Astrocyte of the cerebellum (primary cell): ENCODE data around the gene CCNJ.
"Not testable (repeated sequence)": the region's sequence is repeated elsewhere in the genome, so short reads cannot be mapped to it uniquely, and the experiment has no call there.

Source experiments
- DNase-seq: peaks from one replicate; pipeline ENCODE4 v3.0.0-alpha.2; 2011; ENCODE audit warnings: low read depth
- H3K4me3 ChIP-seq: 2 replicates; pipeline ENCODE4 v1.5.1; 2011; ENCODE audit warnings: mild to moderate bottlenecking, low read depth, low read length, moderate library complexity
- CTCF ChIP-seq: IDR thresholded peaks from 2 replicates; pipeline ENCODE4 v1.5.1; 2012; ENCODE audit warnings: low read length, low read depth, moderate library complexity, mild to moderate bottlenecking; ENCODE audit errors: missing control alignments
- in situ Hi-C: cut with HindIII; loops from 2 replicates; pipeline ENCODE4 v1.10.0; 2017; ENCODE audit warnings: low sequenced_read_pairs

CCNJ gene

GRCh38 chr10:96043893-96044715, 721 bp downstream of the CCNJ start:
- in situ Hi-C loops, result no loop called here
- no peak for TF ChIP-seq CTCF
- no peak for DNase-seq
- peak overlapping the region; percentile 93 for H3K4me3 ChIP-seq

GRCh38 chr10:96044736-96045135, 1.4 kb downstream of the CCNJ start:
- H3K4me3 ChIP-seq, result peak overlapping the region; percentile 93
- in situ Hi-C loops, result no loop called here
- no peak for DNase-seq
- no peak for TF ChIP-seq CTCF

DNA sequence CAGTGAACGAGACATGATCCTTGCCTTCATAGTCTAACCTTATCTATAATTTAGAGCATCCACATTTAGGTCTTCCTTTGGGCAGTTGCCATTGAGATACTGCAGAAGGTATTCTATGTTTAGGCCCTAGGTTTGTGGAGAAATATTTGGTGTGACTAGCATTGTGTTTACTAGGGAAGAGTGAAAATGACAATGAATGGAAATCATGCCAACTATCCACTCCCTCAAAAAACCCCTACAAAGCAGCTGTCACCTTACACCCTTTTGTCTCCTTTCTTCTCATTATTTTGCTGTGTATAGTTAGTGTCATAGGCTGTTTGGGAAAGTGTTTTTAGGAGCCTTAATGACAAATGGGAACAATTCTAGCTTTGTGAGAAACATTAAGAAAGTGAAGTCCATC, 3.2 kb downstream of the CCNJ start:
- in situ Hi-C loops, result no loop called here
- TF ChIP-seq CTCF, result no peak
- no peak for DNase-seq
- no peak overlapping the region for H3K4me3 ChIP-seq

DNA sequence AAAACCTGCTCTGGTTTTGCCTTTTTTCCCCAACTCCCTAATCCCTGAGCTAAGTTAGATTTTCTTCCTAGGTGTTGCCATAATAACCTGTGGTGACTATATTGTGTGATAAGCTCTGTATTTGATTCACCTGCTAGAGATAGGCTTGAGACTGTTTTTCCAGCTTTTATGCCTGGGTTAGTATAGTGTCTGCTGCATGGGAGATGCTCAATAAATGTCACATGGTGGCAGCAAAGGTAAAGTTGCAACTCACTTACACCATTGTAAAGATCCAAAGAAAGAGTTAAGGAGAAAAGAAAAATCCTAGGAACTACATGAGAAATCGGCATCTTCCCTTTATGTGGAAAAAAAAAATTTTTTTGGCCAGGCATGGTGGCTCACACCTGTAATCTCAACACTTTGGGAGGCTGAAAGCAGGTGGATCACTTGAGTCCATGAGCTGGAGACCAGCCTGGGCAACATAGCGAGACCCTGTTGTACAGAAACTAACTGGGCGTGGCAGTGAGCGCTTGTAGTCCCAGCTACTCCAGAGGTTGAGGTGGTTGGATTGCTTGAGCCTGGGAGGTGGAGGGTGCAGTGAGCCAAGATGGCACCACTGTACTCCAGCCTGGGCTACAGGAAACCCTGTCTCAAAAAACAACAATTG, 3.7 kb downstream of the CCNJ start:
- H3K4me3 ChIP-seq, result no peak overlapping the region
- no peak for DNase-seq
- in situ Hi-C loops, result no loop called here
- peak; percentile 10 for TF ChIP-seq CTCF

DNA sequence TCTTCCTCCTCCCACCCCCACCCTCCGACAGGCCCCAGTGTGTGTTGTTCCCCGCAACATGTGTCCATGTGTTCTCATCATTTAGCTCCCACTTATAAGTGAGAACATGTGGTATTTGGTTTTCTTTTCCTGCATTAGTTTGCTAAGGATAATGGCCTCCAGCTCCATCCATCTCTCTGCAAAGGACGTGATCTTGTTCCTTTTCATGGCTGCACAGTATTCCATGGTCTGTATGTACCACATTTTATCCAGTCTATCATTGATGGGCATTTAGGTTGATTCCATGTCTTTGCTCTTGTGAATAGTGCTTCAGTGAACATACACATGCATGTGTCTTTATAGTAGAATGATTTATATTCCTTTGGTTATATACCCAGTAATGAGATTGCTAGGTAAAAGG, 4.5 kb downstream of the CCNJ start:
- DNase-seq, in situ Hi-C loops, H3K4me3 ChIP-seq: not testable (repeated sequence)

- in situ Hi-C loops, result no loop called here
- no peak for TF ChIP-seq CTCF
- DNase-seq, result no peak
- no peak overlapping the region for H3K4me3 ChIP-seq
These were observed 6.0 kb downstream of the CCNJ start for GRCh38 chr10:96049340-96049739.

GRCh38 chr10:96053985-96054384, 10.6 kb downstream of the CCNJ start:
- in situ Hi-C loops, result no loop called here
- no peak for DNase-seq
- TF ChIP-seq CTCF, result no peak
- H3K4me3 ChIP-seq, result no peak overlapping the region
